HFF-Myc (cell line): ENCODE measurements around the gene PDLIM7.

ENCODE experiments used
- DNase-seq: peaks from one replicate; pipeline ENCODE4 v3.0.0-alpha.2; 2011; ENCODE audit warnings: low read depth; ENCODE audit errors: extremely low read depth
- H3K4me3 ChIP-seq: replicated peaks from 2 replicates; pipeline ENCODE4 v1.5.1; 2011; ENCODE audit warnings: low read depth, mild to moderate bottlenecking, control low read depth, low read length
- CTCF ChIP-seq: IDR thresholded peaks from 2 replicates; pipeline ENCODE4 v1.5.1; 2012; ENCODE audit warnings: mild to moderate bottlenecking, low read depth, low read length, control low read depth; ENCODE audit errors: missing control alignments

Gene PDLIM7

GRCh38 chr5:177505075-177505474 lies 7.7 kb upstream of the PDLIM7 start:
- TF ChIP-seq CTCF = no peak
- H3K4me3 ChIP-seq = no peak overlapping the region
- DNase-seq = no peak

DNA sequence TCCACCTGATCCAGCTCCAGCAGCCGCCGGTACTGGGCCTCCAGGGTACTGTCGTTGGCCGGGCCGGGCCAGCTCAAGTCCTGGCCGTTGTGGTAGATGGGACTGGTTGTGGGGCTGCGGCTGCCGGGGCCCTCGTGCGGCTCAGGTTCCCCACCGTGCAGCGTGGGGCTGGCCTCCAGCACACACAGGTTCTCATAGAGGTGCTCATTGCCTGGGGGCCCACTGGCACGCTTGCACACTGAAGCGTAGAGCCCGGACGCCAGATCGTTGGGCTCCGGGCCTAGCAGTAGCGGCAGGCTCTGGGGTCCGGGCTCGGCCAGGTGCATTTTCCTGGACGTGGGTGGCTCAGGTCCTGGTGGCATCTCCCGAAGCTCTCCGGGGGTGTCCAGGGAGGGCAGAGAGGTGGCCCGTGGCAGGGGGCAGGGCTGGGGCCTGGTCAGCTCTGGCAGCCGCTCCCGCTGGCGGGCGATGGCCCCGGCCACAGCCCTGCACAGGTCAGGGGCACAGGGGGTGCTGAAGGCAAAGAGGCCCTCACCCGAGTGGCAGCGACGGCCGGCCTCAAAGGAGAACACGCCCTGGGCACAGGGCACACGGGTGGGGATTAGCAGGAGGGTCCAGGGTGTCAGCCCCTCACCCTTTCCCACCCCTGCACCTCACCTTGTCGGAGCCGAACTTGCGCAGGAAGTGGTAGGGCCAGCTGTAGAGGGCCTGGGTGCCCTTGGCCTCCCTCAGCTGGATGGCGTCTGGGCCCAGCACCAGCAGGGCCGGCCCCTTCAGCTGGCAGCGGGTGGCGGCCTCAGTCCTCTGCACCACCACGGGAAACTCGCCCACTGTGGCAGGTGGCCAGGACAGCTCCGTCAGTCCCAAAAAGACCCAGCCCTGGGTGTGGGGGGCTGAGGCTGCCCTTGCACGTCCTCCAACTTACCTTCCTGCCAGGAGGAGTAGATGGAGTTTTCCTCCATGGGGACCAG lies 7.0 kb upstream of the PDLIM7 start:
- TF ChIP-seq CTCF = no peak
- no peak overlapping the region for H3K4me3 ChIP-seq
- no peak for DNase-seq

- no peak for DNase-seq
- no peak overlapping the region for H3K4me3 ChIP-seq
- no peak for TF ChIP-seq CTCF
Measured at GRCh38 chr5:177503351-177504085, 6.1 kb upstream of the PDLIM7 start.

DNA sequence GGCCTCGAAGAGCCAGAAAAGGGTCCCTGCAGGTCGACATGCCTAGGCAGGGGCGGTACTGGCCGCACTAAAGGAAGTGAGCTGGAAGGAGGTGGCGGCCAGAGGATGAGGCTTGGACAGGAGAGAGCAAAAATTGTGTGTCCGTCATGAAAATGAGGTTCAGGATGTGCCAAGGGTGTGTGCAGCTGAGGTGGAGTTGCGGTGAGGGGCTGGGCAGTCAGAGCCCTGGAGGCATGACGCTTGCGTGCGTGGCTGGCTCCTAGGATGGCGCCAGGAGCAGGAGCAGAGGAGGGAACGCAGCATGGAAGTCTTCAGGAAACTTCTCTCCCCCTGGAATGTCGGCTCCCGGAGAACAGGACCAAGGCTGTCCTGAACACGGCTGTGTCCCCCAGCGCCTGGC lies 5.5 kb upstream of the PDLIM7 start:
- no peak for DNase-seq
- no peak for TF ChIP-seq CTCF
- H3K4me3 ChIP-seq = no peak overlapping the region

DNA sequence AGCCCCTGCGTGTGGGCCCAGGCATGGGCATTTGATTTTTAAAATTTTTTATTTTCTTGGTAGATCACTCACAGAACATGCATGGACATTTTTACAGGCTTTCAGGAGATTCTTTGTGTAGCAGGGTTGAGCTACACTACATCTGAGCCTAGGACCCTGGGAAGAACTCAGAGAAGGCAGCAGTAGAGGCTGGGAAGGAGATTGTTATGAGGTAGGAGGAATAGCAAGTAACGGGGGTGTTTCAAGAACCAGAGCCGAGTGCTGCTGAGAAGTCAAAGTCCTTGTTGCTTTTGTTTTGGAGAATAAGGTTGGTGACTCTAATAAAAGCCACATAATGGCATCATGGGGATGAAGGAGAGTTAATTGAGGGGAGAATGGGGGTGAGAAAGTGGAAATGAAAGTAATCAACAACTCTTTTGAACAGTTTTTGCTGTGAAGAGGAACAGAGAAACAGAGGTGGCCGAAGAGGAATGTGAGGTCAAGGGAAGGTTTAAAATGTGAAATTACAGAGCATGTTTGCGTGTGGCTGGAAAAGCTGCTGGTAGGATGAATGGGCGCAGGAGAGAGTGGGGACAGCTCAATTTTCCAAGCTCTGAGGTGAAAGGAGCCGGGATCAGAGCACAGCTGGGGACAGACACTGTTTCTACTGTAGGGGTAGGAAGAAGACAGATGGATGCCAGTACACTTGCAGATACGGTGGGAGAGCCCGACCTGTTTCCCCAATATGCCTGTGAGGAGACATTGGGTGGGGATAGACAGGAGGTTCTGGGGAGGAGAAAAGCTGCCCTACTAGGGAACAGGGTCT lies 4.7 kb upstream of the PDLIM7 start:
- no peak overlapping the region for H3K4me3 ChIP-seq
- no peak for TF ChIP-seq CTCF
- no peak for DNase-seq

- DNase-seq = peak; percentile 67
Measured at GRCh38 chr5:177500685-177501522, 3.5 kb upstream of the PDLIM7 start.

More at GRCh38 chr5:177500685-177501522, 3.5 kb upstream of the PDLIM7 start:
- no peak overlapping the region for H3K4me3 ChIP-seq
- TF ChIP-seq CTCF = peak; percentile 99
